ENCODE measurements around the gene VTI1A. TPM values are rescaled to one million over a fixed set of nuclear protein-coding genes. Genes with fewer than 3 reads are reported as not detected.

Gene VTI1A
- total RNA-seq, 1 experiment from 2014 or later: 22.0 TPM

- H3K4me3 Mint-ChIP-seq: no peak overlapping the region
Observed at GRCh38 chr10:112640638-112641037, 193.6 kb downstream of the VTI1A start.

More at GRCh38 chr10:112640638-112641037, 193.6 kb downstream of the VTI1A start:
- H3K23me2 ChIP-seq (ENCODE audit: insufficient read length, low read depth, low read length, poor library complexity, severe bottlenecking): no peaks in the 10 kb centered on the region
- no peak overlapping the region for H2AFZ ChIP-seq (ENCODE audit: low read length)
- H3K4me2 ChIP-seq (ENCODE audit: insufficient read depth, insufficient read length, low read length): no peak overlapping the region
- no peak overlapping the region for H4K91ac ChIP-seq (ENCODE audit: insufficient read length, low read depth, low read length)
- no peak overlapping the region for H3K56ac ChIP-seq (ENCODE audit: insufficient read length, low read depth, low read length)
- H3K4ac ChIP-seq (ENCODE audit: low read depth, low read length): no peak overlapping the region
- H3K14ac ChIP-seq (ENCODE audit: insufficient read depth, low read length): no peak overlapping the region
- no peak overlapping the region for H3K23ac ChIP-seq (ENCODE audit: insufficient read length, low read depth, low read length)
- no peaks in the 10 kb centered on the region for H3K79me1 ChIP-seq (ENCODE audit: insufficient read depth, low read depth, low read length, poor library complexity, severe bottlenecking)
- no peak overlapping the region for H3T11ph ChIP-seq (ENCODE audit: low read length)
- H4K20me1 ChIP-seq (ENCODE audit: control insufficient read depth, insufficient read depth, insufficient read length): no peaks in the 10 kb centered on the region
- no peak overlapping the region for H3K27ac ChIP-seq (ENCODE audit: insufficient read length, low read depth, low read length)
- Mint-ChIP-seq H3K27ac (no peak overlapping the region), H3K36me3 (ENCODE audit: insufficient read depth in 1 of 3, low read depth in 3 of 3) (no peaks in the 10 kb centered on the region), H3K4me1 (peaks cover 15 to 17% of the 10 kb centered on the region in 2 experiments), H3K27me3 (ENCODE audit: low read depth) (no peaks in the 10 kb centered on the region), H3K9me3 (no peaks in the 10 kb centered on the region)
- H3K9me3 ChIP-seq (ENCODE audit: control insufficient read depth, low read depth, low read length): no peaks in the 10 kb centered on the region
- no peak overlapping the region for H4K5ac ChIP-seq (ENCODE audit: insufficient read length, low read depth, low read length)
- H3K79me2 ChIP-seq (ENCODE audit: insufficient read depth, low read length): no peaks in the 10 kb centered on the region
- no peaks in the 10 kb centered on the region for H3K27me3 ChIP-seq (ENCODE audit: insufficient read depth, low read length)
- no peak overlapping the region for H2BK5ac ChIP-seq (ENCODE audit: insufficient read length, low read length)
- H3K9ac ChIP-seq (ENCODE audit: extremely low read depth, insufficient read length, low read length): no peak overlapping the region
- H2BK20ac ChIP-seq (ENCODE audit: low read depth, low read length, poor library complexity, severe bottlenecking): no peak overlapping the region
- WGBS (ENCODE audit: extremely low coverage, insufficient read length, low lambda C conversion rate): no CpG with 5 or more reads among the region's 3 CpGs
- H3K18ac ChIP-seq (ENCODE audit: insufficient read length, low read depth, low read length): no peak overlapping the region
- H2BK120ac ChIP-seq (ENCODE audit: low read depth, low read length, poor library complexity, severe bottlenecking): no peak overlapping the region
- TF ChIP-seq CTCF (conservative IDR thresholded peaks at IDR 0.05): no peak
- no peak overlapping the region for H2AK5ac ChIP-seq (ENCODE audit: insufficient read length, low read length)
- H3K4me1 ChIP-seq (ENCODE audit: insufficient read depth, low read length): no peaks in the 10 kb centered on the region
- H4K8ac ChIP-seq (replicated peaks; ENCODE audit: insufficient read length, low read depth, low read length): no peak overlapping the region
- no peak for DNase-seq
- no peak overlapping the region for H2BK15ac ChIP-seq (ENCODE audit: low read depth, low read length)
- no peak overlapping the region for H2BK12ac ChIP-seq (ENCODE audit: insufficient read length, low read depth, low read length)

Data from H9 (cell line).